ENCODE data around the gene CIAO3. TPM values are rescaled to one million over a fixed set of nuclear protein-coding genes. Genes with fewer than 3 reads are reported as not detected.
A peak's percentile ranks its signal among the peaks of the same experiment; 100 is the strongest.

CIAO3 gene
- 100 to 1,000 TPM in 1 of 4 donors, 10 to 100 TPM in 3; 35.2 to 110 (median 52.0) TPM for total RNA-seq

- peaks cover 23% of the 10 kb centered on the region for H3K4me1 ChIP-seq
- H3K9me3 ChIP-seq, result no peaks in the 10 kb centered on the region
- TF ChIP-seq CTCF (IDR thresholded peaks at IDR 0.05) (peak; percentile 90 to 98), EP300 (IDR thresholded peaks at IDR 0.05) (no peak), POLR2A (IDR thresholded peaks at IDR 0.05) (no peak), POLR2AphosphoS5 (IDR thresholded peaks at IDR 0.05) (peak; percentile 55 to 100 (median 83))
- peak; percentile 92 to 95 for DNase-seq (ENCODE audit: low spot score in 2 of 2)
- H3K27me3 ChIP-seq, result peaks cover 3% of the 10 kb centered on the region
- peak within 1 kb of the TSS; percentile 93 for H3K4me3 ChIP-seq
- under 1% methylated on average over 44 of the region's 79 CpGs for WGBS
- peaks cover 22% of the 10 kb centered on the region for H3K36me3 ChIP-seq
- peak within 1 kb of the TSS; percentile 16 for H3K27ac ChIP-seq
Observed at GRCh38 chr16:740764-741505, at the start of gene CIAO3. CIAO3 (minus strand) TSS chr16:740997; CDS start chr16:740985, 12 bp downstream.

- H3K27ac ChIP-seq, result no peak overlapping the region
Observed at GRCh38 chr16:790086-790485, 49.3 kb upstream of the CIAO3 start.

GRCh38 chr16:789191-789850 lies 48.5 kb upstream of the CIAO3 start:
- H3K36me3 ChIP-seq, result peaks cover 40% of the 10 kb centered on the region
- TF ChIP-seq CTCF (IDR thresholded peaks at IDR 0.05) (no peak), POLR2A (IDR thresholded peaks at IDR 0.05) (no peak), EP300 (IDR thresholded peaks at IDR 0.05) (no peak), POLR2AphosphoS5 (IDR thresholded peaks at IDR 0.05) (no peak)
- 74% methylated on average over 20 of the region's 33 CpGs for WGBS
- no peak overlapping the region for H3K27ac ChIP-seq
- DNase-seq (ENCODE audit: low spot score in 2 of 2), result no peak
- no peaks in the 10 kb centered on the region for H3K9me3 ChIP-seq
- H3K4me1 ChIP-seq, result peaks cover 25% of the 10 kb centered on the region
- no peaks in the 10 kb centered on the region for H3K27me3 ChIP-seq
- H3K4me3 ChIP-seq, result peak overlapping the region; percentile 72

More at GRCh38 chr16:790086-790485, 49.3 kb upstream of the CIAO3 start:
- Histone ChIP-seq H3K4me3 (no peak overlapping the region), H3K36me3 (peaks cover 40% of the 10 kb centered on the region), H3K4me1 (peaks cover 25% of the 10 kb centered on the region), H3K27me3 (no peaks in the 10 kb centered on the region), H3K9me3 (no peaks in the 10 kb centered on the region)
- no peak for DNase-seq (ENCODE audit: low spot score in 2 of 2)
- TF ChIP-seq EP300 (IDR thresholded peaks at IDR 0.05), result no peak
- no peak for TF ChIP-seq CTCF (IDR thresholded peaks at IDR 0.05)
- no peak for TF ChIP-seq POLR2AphosphoS5 (IDR thresholded peaks at IDR 0.05)
- no peak for TF ChIP-seq POLR2A (IDR thresholded peaks at IDR 0.05)
- 97% methylated on average over 9 of the region's 17 CpGs for WGBS

GRCh38 chr16:788399-789126 lies 47.8 kb upstream of the CIAO3 start, which contains the start of gene CHTF18:
CHTF18 (plus strand) TSS chr16:788620; CDS start chr16:788685, 65 bp downstream.
- peaks cover 38% of the 10 kb centered on the region for H3K36me3 ChIP-seq
- no peaks in the 10 kb centered on the region for H3K27me3 ChIP-seq
- H3K9me3 ChIP-seq, result no peaks in the 10 kb centered on the region
- under 1% methylated on average over 31 of the region's 97 CpGs for WGBS
- TF ChIP-seq POLR2A (IDR thresholded peaks at IDR 0.05) (no peak), CTCF (IDR thresholded peaks at IDR 0.05) (no peak), EP300 (IDR thresholded peaks at IDR 0.05) (no peak), POLR2AphosphoS5 (IDR thresholded peaks at IDR 0.05) (no peak)
- H3K27ac ChIP-seq, result peak within 1 kb of the TSS; percentile 50
- H3K4me1 ChIP-seq, result peaks cover 31% of the 10 kb centered on the region
- H3K4me3 ChIP-seq, result peak within 1 kb of the TSS; percentile 72
- peak; percentile 90 to 93 for DNase-seq (ENCODE audit: low spot score in 2 of 2)

Measured in suprapubic skin (tissue), 4 donors.